Activated T-cell treated with anti-CD3 and anti-CD28 coated beads, Interleukin-2, amount 50 U/mL, for 72 hours (primary cell): ENCODE results near the gene SSC4D. TPM values are rescaled to one million over a fixed set of nuclear protein-coding genes. Genes with fewer than 3 reads are reported as not detected.
A peak's percentile ranks its signal among the peaks of the same experiment; 100 is the strongest.
"Not testable (repeated sequence)": the region's sequence is repeated elsewhere in the genome, so short reads cannot be mapped to it uniquely, and the experiment has no call there.

ENCODE experiments used
- ATAC-seq, 2 donors: fragments of 150-1000 bp; cut with Tn5 transposase; replicated peaks in 1 of 2; 2 replicates each; pipeline ENCODE4 v1.10.0; 2021; ENCODE audit warnings: moderate library complexity in 2 of 2, mild to moderate bottlenecking in 1 of 2
- DNase-seq, 2 donors: peaks; one replicate each; pipeline ENCODE4 v3.0.0; 2021 to 2022; ENCODE audit warnings: mixed read lengths in 1 of 2
- H3K27ac Mint-ChIP-seq: one replicate; pipeline ENCODE4 v1.8.0; 2022; ENCODE audit warnings: mild to moderate bottlenecking, moderate library complexity, mixed read lengths
- H3K27me3 Mint-ChIP-seq: one replicate; pipeline ENCODE4 v1.8.0; 2022; ENCODE audit warnings: low read depth, mixed read lengths
- H3K36me3 Mint-ChIP-seq, 2 donors: one replicate each; pipeline ENCODE4 v1.8.0; 2022; ENCODE audit warnings: mixed read lengths in 2 of 2, mild to moderate bottlenecking in 1 of 2; ENCODE audit not compliant: insufficient read depth in 2 of 2
- H3K4me1 Mint-ChIP-seq: one replicate; pipeline ENCODE4 v1.8.0; 2022; ENCODE audit warnings: low read depth, mixed read lengths
- H3K4me3 Mint-ChIP-seq, 2 donors: one replicate each; pipeline ENCODE4 v1.8.0; 2022; ENCODE audit warnings: mild to moderate bottlenecking in 2 of 2, mixed read lengths in 2 of 2, moderate library complexity in 2 of 2
- H3K9me3 Mint-ChIP-seq, 2 donors: one replicate each; pipeline ENCODE4 v1.8.0; 2022; ENCODE audit warnings: mixed read lengths in 2 of 2
- total RNA-seq, 2 donors: library from RNA; stranded (reverse); gene quantifications; one replicate each; pipeline ENCODE4 v1.2.3, GENCODE V29; 2022

SSC4D gene
- total RNA-seq, 2 donors from 2014 or later: 0.60 to 1.0 TPM

DNA sequence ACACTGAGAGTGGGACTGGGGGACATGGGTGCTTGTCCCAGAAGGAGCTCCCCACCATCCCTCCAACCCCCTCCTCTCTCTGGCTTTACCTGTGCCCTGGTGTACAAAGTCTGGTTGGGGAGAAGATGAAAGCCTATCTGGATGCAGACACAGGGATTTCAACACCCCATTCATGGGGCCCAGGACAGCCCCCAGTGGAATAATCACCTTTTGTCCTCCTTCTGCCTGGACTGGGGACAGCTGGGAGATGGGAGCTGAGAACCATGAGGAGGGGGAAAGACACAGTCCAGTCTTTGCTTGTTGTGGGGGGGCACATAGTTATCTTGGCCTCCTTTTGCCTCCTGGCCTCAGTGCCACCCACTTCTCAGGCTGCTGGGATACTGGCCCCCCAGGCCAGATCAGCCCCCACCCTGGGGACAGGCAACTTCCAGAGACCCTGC, 1.4 kb downstream of the SSC4D start:
- H3K36me3 Mint-ChIP-seq: no peaks in the 10 kb centered on the region
- no peak overlapping the region for H3K27ac Mint-ChIP-seq
- no peak for ATAC-seq
- H3K9me3 Mint-ChIP-seq: no peaks in the 10 kb centered on the region
- no peak overlapping the region for H3K4me3 Mint-ChIP-seq
- DNase-seq: no peak
- H3K4me1 Mint-ChIP-seq: peaks cover 4% of the 10 kb centered on the region
- no peaks in the 10 kb centered on the region for H3K27me3 Mint-ChIP-seq

- H3K4me3 Mint-ChIP-seq: no peak overlapping the region
- DNase-seq (no peak), ATAC-seq (no peak)
- H3K27me3 Mint-ChIP-seq: no peaks in the 10 kb centered on the region
- H3K9me3 Mint-ChIP-seq: no peaks in the 10 kb centered on the region
- H3K27ac Mint-ChIP-seq: no peak overlapping the region
- H3K4me1 Mint-ChIP-seq: peaks cover 4% of the 10 kb centered on the region
- no peaks in the 10 kb centered on the region for H3K36me3 Mint-ChIP-seq
Measured at GRCh38 chr7:76407718-76408117, 1.8 kb downstream of the SSC4D start.

GRCh38 chr7:76405738-76406137, 3.8 kb downstream of the SSC4D start:
- no peak overlapping the region for H3K27ac Mint-ChIP-seq
- ATAC-seq (no peak), DNase-seq (no peak)
- H3K27me3 Mint-ChIP-seq: no peaks in the 10 kb centered on the region
- no peaks in the 10 kb centered on the region for H3K36me3 Mint-ChIP-seq
- no peaks in the 10 kb centered on the region for H3K9me3 Mint-ChIP-seq
- H3K4me3 Mint-ChIP-seq: no peak overlapping the region
- H3K4me1 Mint-ChIP-seq: peaks cover 4% of the 10 kb centered on the region

- Mint-ChIP-seq H3K9me3 (no peaks in the 10 kb centered on the region), H3K27ac (no peak overlapping the region), H3K4me1 (peaks cover 4% of the 10 kb centered on the region), H3K4me3 (no peak overlapping the region), H3K36me3 (no peaks in the 10 kb centered on the region), H3K27me3 (no peaks in the 10 kb centered on the region)
- no peak for ATAC-seq
- DNase-seq: no peak
Measured at GRCh38 chr7:76403780-76404494, 5.6 kb downstream of the SSC4D start.

DNA sequence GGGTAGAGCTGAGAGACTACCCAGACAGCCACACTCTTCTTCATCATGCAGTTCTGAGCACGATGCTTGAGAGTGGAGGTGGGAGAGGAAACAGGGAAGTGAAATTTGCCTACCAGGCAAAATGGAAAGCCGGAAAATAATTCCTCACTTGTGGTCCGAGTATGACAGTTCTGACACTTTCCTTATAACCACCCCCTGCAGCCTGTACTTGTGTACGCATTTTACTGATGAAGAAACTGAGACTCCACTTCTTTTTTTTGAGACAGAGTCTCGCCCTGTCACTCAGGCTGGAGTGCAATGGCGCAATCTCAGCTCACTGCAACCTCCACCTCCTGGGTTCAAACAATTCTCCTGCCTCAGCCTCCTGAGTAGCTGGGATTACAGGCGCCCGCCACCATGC, 6.4 kb downstream of the SSC4D start:
- not testable (repeated sequence) for H3K27ac Mint-ChIP-seq, DNase-seq, H3K9me3 Mint-ChIP-seq, H3K36me3 Mint-ChIP-seq, H3K27me3 Mint-ChIP-seq, ATAC-seq, H3K4me3 Mint-ChIP-seq
- peaks cover 10% of the 10 kb centered on the region for H3K4me1 Mint-ChIP-seq

- Mint-ChIP-seq H3K27ac (no peak overlapping the region), H3K9me3 (no peaks in the 10 kb centered on the region), H3K4me1 (peaks cover 12% of the 10 kb centered on the region), H3K36me3 (no peaks in the 10 kb centered on the region), H3K27me3 (no peaks in the 10 kb centered on the region), H3K4me3 (no peak overlapping the region)
- DNase-seq: no peak
- no peak for ATAC-seq
Measured at GRCh38 chr7:76400248-76400647, 9.2 kb downstream of the SSC4D start.

- no peaks in the 10 kb centered on the region for H3K27me3 Mint-ChIP-seq
- H3K27ac Mint-ChIP-seq: peak overlapping the region; percentile 3
- peaks cover 20% of the 10 kb centered on the region for H3K4me1 Mint-ChIP-seq
- DNase-seq (peak; percentile 85), ATAC-seq (peak; percentile 62 to 64)
- H3K9me3 Mint-ChIP-seq: no peaks in the 10 kb centered on the region
- no peaks in the 10 kb centered on the region for H3K36me3 Mint-ChIP-seq
- H3K4me3 Mint-ChIP-seq: peak overlapping the region; percentile 71
Measured at GRCh38 chr7:76397409-76398183, 11.9 kb downstream of the SSC4D start.

- Mint-ChIP-seq H3K4me1 (peaks cover 26% of the 10 kb centered on the region), H3K36me3 (no peaks in the 10 kb centered on the region), H3K27ac (no peak overlapping the region), H3K9me3 (no peaks in the 10 kb centered on the region), H3K27me3 (no peaks in the 10 kb centered on the region), H3K4me3 (peak overlapping the region; percentile 71)
- ATAC-seq: no peak
- DNase-seq: no peak
Measured at GRCh38 chr7:76396864-76397263, 12.6 kb downstream of the SSC4D start.

GRCh38 chr7:76395965-76396726, 13.4 kb downstream of the SSC4D start:
- H3K27ac Mint-ChIP-seq: no peak overlapping the region
- ATAC-seq (no peak), DNase-seq (no peak)
- H3K27me3 Mint-ChIP-seq: no peaks in the 10 kb centered on the region
- H3K36me3 Mint-ChIP-seq: no peaks in the 10 kb centered on the region
- peak overlapping the region in 1 of 2 donors; percentile 71 for H3K4me3 Mint-ChIP-seq
- peaks cover 26% of the 10 kb centered on the region for H3K4me1 Mint-ChIP-seq
- no peaks in the 10 kb centered on the region for H3K9me3 Mint-ChIP-seq

DNA sequence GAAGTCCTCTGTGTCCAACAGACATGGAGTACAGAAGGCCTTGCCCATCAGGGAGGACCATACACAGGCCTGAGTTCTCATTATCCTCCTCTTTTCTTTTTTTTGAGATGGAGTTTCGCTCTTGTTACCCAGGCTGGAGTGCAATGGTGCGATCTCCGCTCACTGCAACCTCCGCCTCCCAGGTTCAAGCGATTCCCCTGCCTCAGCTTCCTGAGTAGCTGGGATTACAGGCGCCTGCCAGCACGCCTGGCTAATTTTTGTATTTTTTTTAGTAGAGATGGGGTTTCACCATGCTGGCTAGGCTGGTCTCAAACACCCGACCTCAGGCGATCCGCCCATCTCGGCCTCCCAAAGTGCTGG, 13.9 kb downstream of the SSC4D start:
- not testable (repeated sequence) for ATAC-seq, H3K9me3 Mint-ChIP-seq, DNase-seq, H3K27me3 Mint-ChIP-seq, H3K4me3 Mint-ChIP-seq, H3K27ac Mint-ChIP-seq, H3K36me3 Mint-ChIP-seq
- H3K4me1 Mint-ChIP-seq: peaks cover 26% of the 10 kb centered on the region

GRCh38 chr7:76394957-76395356, 14.5 kb downstream of the SSC4D start:
- Mint-ChIP-seq H3K27ac (no peak overlapping the region), H3K36me3 (no peaks in the 10 kb centered on the region), H3K9me3 (no peaks in the 10 kb centered on the region), H3K27me3 (no peaks in the 10 kb centered on the region), H3K4me3 (no peak overlapping the region), H3K4me1 (peaks cover 26% of the 10 kb centered on the region)
- DNase-seq (no peak), ATAC-seq (no peak)

DNA sequence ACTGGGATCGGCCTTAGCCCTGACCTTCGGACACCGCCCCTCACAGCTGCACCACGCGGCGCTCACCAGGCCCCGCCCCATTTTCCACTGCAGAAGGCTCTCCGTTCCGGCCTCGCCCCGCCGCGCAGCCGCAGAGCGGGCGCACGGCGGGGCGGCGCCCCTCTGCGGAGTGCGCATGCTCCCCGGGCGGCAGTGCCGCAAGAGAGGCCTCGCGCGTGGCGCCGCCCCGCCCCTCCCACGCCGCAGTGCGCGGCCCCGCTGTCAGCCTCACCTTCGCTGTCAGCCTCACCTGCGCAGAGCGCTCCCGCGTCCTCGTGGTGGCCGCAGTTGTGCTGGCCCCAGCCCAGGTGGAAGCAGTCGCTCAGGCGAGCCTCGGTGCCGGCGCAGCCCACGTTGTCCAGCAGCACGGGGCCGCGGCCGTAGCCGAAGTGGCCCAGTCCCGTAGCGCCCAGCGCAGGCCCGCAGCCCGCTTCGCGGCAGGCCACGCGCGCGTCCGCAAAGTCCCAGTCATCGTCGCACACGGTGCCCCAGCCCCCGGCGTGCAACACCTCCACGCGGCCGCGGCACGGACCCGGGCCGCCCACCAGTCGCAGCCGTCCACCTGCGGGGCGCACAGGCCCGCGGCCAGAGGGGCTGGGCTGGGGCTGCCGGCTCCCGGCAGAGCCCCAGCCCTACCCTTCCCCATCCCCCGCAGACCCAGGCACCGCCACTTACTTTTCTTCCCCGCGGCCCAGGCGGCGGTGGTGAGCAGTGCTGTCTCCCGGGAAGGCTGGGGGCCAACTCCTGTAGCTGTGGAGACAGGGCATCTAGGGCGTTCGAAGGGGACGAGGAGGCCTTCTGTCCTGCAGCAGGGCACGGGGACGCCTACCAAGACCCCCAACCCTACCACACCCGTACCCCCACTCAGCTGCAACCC, 16.1 kb downstream of the SSC4D start:
- Mint-ChIP-seq H3K4me1 (peaks cover 30% of the 10 kb centered on the region), H3K4me3 (peak overlapping the region; percentile 90), H3K27ac (peak overlapping the region; percentile 93), H3K36me3 (no peaks in the 10 kb centered on the region), H3K9me3 (no peaks in the 10 kb centered on the region), H3K27me3 (no peaks in the 10 kb centered on the region)
- peak; percentile 92 to 95 for DNase-seq
- ATAC-seq: peak; percentile 86
